HG03565 (cell line): ENCODE results near the gene LHFPL5.

Experiments
- ATAC-seq: cut with Tn5 transposase; IDR thresholded peaks from one replicate; pipeline ENCODE4 v1.9.1; 2021; ENCODE audit warnings: mild to moderate bottlenecking, moderate library complexity; ENCODE audit not compliant: unreplicated experiment

The LHFPL5 gene

GRCh38 chr6:35790683-35791082, 14.5 kb upstream of the LHFPL5 start:
- ATAC-seq, result no peak

GRCh38 chr6:35794536-35795452, 10.4 kb upstream of the LHFPL5 start:
- no peak for ATAC-seq

- ATAC-seq, result no peak
Observed at GRCh38 chr6:35795453-35796071, 9.6 kb upstream of the LHFPL5 start.

- no peak for ATAC-seq
Observed at GRCh38 chr6:35796236-35796635, 8.9 kb upstream of the LHFPL5 start.

GRCh38 chr6:35797837-35798526, 7.2 kb upstream of the LHFPL5 start:
- no peak for ATAC-seq

- no peak for ATAC-seq
Observed at GRCh38 chr6:35798706-35799105, 6.4 kb upstream of the LHFPL5 start.

- no peak for ATAC-seq
Observed at GRCh38 chr6:35801148-35801547, 4.0 kb upstream of the LHFPL5 start.

GRCh38 chr6:35808688-35809087, 3.5 kb downstream of the LHFPL5 start:
- no peak for ATAC-seq

- no peak for ATAC-seq
Observed at GRCh38 chr6:35809809-35810208, 4.7 kb downstream of the LHFPL5 start.

- no peak for ATAC-seq
Observed at GRCh38 chr6:35810971-35811698, 6.0 kb downstream of the LHFPL5 start.

GRCh38 chr6:35811699-35811995, 6.5 kb downstream of the LHFPL5 start:
- ATAC-seq, result no peak

- no peak for ATAC-seq
Observed at GRCh38 chr6:35817515-35817914, 12.4 kb downstream of the LHFPL5 start.

GRCh38 chr6:35823601-35824000, 18.4 kb downstream of the LHFPL5 start:
- ATAC-seq, result no peak

- no peak for ATAC-seq
Observed at GRCh38 chr6:35824552-35825192, 19.5 kb downstream of the LHFPL5 start.

- no peak for ATAC-seq
Observed at GRCh38 chr6:35829306-35829705, 24.2 kb downstream of the LHFPL5 start.

- ATAC-seq, result no peak
Observed at GRCh38 chr6:35831257-35832007, 26.3 kb downstream of the LHFPL5 start.

GRCh38 chr6:35833536-35833935, 28.4 kb downstream of the LHFPL5 start:
- no peak for ATAC-seq

- no peak for ATAC-seq
Observed at GRCh38 chr6:35839019-35839418, 33.9 kb downstream of the LHFPL5 start.

- ATAC-seq, result no peak
Observed at GRCh38 chr6:35842381-35842780, 37.2 kb downstream of the LHFPL5 start.

GRCh38 chr6:35844290-35844689, 39.1 kb downstream of the LHFPL5 start:
- no peak for ATAC-seq
